GF-D8 (cell line): ENCODE results near the gene DKK3.

Experiments used
- DNase-seq: peaks from one replicate; lab custom pipeline; 2025; lab: John Stamatoyannopoulos, UW

DKK3 gene

GRCh38 chr11:12029738-12030363 is 21.4 kb upstream of the DKK3 start:
- DNase-seq = no peak

- no peak for DNase-seq
Measured at GRCh38 chr11:12029119-12029518, 20.7 kb upstream of the DKK3 start.

GRCh38 chr11:12028303-12028702 is 19.9 kb upstream of the DKK3 start:
- DNase-seq = no peak

- DNase-seq = no peak
Measured at GRCh38 chr11:12026331-12027211, 18.1 kb upstream of the DKK3 start.

GRCh38 chr11:12024254-12024926 is 16.0 kb upstream of the DKK3 start:
- DNase-seq = no peak

- DNase-seq = no peak
Measured at GRCh38 chr11:12023015-12023414, 14.6 kb upstream of the DKK3 start.

- DNase-seq = no peak
Measured at GRCh38 chr11:12020546-12020945, 12.1 kb upstream of the DKK3 start.

GRCh38 chr11:12019866-12020416 is 11.5 kb upstream of the DKK3 start:
- no peak for DNase-seq

- no peak for DNase-seq
Measured at GRCh38 chr11:12019337-12019736, 10.9 kb upstream of the DKK3 start.

- no peak for DNase-seq
Measured at GRCh38 chr11:12017865-12018453, 9.5 kb upstream of the DKK3 start.

GRCh38 chr11:12017243-12017678 is 8.8 kb upstream of the DKK3 start:
- no peak for DNase-seq

GRCh38 chr11:12016246-12016645 is 7.8 kb upstream of the DKK3 start:
- no peak for DNase-seq

- DNase-seq = no peak
Measured at GRCh38 chr11:12015486-12015885, 7.1 kb upstream of the DKK3 start.

GRCh38 chr11:12013781-12014180 is 5.4 kb upstream of the DKK3 start:
- no peak for DNase-seq

GRCh38 chr11:12009617-12010321 is 1.3 kb upstream of the DKK3 start:
- DNase-seq = no peak

GRCh38 chr11:12008790-12009616 is 577 bp upstream of the DKK3 start:
- DNase-seq = no peak

- no peak for DNase-seq
Measured at GRCh38 chr11:12007230-12007593, 1.2 kb downstream of the DKK3 start.

GRCh38 chr11:12006552-12007229 is 1.7 kb downstream of the DKK3 start:
- DNase-seq = no peak

- DNase-seq = no peak
Measured at GRCh38 chr11:12005476-12005875, 3.0 kb downstream of the DKK3 start.

GRCh38 chr11:12005061-12005460 is 3.4 kb downstream of the DKK3 start:
- no peak for DNase-seq
